Measurements from ENCODE around the gene TMEM81. TPM values are rescaled to one million over a fixed set of nuclear protein-coding genes. Genes with fewer than 3 reads are reported as not detected.

The TMEM81 gene
- total RNA-seq, 1 donor from 2014 or later, result not detected

DNA sequence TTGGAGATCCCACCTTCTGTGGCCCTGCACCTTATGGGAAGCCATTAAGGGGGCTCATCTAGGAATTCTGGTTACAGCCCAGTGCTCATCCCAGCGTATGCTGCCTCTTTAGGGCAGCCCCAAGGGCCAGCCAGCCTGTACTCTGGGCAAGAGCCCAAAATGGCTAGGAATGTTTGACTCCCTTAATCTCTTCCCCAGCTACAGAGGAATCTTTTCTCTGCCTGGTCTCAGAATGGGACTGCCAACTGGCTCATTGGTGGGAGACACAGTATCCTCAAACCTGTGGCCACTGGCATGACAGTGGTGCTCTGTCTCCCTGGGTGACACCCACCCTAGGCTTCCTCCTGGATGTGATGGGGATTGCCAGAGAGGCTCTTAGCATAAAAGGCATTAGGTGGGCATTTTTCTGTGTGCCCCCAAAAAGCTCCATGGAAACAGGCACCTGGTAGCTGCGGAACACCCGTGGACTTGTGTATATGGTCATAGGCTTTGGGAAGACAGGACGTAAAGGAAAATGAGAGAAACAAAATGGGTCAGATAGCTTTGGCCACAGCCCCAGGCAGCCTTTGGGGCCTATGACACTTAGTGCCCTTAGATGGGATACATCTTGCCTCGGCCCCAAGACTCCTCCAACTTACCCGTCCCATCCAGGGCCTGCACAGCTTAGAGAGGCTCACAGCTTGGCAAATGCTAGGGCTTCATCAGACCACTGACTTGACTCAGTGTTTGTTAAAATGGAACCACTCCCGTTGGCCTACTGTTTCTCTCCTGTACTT lies 6.9 kb downstream of the TMEM81 start:
- peak; percentile 5 for DNase-seq (ENCODE audit: low spot score)

DNA sequence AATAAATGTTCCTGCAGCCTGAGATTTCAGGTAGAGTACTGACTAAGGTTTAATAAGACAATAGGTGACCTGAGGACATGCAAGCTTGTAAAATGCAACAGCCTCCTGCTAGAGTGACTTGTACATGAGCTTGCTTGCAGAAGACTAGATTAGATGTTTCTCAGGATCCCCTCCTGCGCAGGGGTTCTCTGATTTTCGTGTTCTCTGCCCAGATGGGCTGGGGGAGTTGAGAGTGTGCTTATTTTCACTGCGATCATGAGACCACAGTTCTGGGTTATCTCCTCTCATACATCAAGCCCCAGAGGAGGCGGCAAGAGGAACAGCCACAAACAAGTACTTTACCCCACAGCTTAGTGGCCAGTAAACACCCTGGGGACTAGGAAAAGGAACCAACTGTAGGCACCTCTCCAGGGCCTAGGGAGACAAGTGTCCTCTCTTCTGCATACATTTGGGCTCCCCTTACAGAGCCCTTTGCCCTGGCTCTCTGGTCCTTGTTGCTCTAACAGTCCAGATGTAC lies 8.0 kb downstream of the TMEM81 start:
- no peak for DNase-seq (ENCODE audit: low spot score)

DNA sequence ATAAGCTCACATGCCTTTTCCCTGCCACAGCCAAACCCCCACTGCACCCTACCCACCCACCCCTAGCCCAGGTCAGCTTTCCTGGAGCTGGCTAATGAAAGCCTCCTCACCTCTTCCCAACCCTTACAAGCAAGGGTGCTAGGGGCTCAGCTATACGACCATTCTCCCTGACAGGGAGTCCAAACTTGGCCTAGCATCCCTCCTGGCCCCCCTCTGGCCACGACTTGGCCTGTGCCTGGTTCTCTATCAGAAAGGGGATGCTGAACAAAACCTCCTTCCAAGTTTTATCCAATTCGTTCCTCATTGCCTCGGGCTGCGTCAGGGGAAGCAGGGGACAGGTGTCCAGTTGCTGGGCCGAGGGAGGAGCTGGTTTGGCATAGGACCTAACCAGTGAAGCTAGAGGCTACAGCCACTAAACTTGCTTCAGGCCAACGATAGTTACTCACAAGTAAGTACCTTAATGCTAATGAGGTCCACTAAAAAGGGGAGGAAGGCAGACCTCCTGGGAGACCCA lies 8.6 kb downstream of the TMEM81 start:
- DNase-seq (ENCODE audit: low spot score), result no peak

DNA sequence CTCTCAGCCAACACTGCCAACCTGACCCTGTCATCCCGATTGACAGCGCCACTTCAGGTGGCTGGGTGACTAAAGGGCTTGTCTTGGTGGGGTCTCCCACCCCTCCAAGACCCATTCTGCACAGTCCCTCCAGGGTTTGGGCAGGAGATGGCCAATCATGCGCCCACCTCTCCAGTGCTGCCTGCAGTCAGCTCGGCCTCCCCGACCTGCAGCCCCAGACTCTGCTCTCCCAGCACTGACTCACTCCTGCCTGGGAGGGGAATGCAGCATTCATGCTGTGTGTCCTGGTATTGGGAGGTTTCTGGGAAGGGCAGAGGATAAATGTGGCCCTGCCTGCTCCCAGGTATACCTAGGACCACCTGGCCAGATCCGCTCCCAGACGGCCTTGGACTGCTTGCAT lies 9.7 kb downstream of the TMEM81 start:
- DNase-seq (ENCODE audit: low spot score), result no peak

- no peak for DNase-seq (ENCODE audit: low spot score)
These were observed 10.2 kb downstream of the TMEM81 start for GRCh38 chr1:205074084-205074483.

GRCh38 chr1:205073511-205073910 lies 10.7 kb downstream of the TMEM81 start:
- no peak for DNase-seq (ENCODE audit: low spot score)

GRCh38 chr1:205072881-205073280 lies 11.4 kb downstream of the TMEM81 start:
- no peak for DNase-seq (ENCODE audit: low spot score)

- no peak for DNase-seq (ENCODE audit: low spot score)
These were observed 12.0 kb downstream of the TMEM81 start for GRCh38 chr1:205072286-205072685.

GRCh38 chr1:205071801-205072200 lies 12.5 kb downstream of the TMEM81 start:
- DNase-seq (ENCODE audit: low spot score), result no peak

DNA sequence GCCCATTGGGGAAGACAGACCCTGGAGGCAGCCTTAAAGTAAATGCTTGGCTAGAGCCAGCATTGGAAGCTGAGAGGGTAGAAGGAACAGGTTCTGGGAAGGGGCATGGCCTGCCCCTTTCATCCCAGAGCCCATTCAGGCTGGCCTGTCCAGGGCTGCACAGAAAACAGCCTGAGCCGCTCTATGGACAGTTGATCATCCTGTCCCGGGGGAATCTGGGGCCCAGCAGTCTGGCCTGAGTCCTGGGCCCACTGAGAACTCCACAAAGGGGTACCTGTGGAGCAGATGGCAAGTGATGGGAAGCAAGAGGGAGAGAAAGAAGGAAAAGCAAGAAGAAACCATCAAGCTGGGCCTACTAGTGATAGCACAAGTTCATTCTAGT lies 13.2 kb downstream of the TMEM81 start:
- no peak for DNase-seq (ENCODE audit: low spot score)

DNA sequence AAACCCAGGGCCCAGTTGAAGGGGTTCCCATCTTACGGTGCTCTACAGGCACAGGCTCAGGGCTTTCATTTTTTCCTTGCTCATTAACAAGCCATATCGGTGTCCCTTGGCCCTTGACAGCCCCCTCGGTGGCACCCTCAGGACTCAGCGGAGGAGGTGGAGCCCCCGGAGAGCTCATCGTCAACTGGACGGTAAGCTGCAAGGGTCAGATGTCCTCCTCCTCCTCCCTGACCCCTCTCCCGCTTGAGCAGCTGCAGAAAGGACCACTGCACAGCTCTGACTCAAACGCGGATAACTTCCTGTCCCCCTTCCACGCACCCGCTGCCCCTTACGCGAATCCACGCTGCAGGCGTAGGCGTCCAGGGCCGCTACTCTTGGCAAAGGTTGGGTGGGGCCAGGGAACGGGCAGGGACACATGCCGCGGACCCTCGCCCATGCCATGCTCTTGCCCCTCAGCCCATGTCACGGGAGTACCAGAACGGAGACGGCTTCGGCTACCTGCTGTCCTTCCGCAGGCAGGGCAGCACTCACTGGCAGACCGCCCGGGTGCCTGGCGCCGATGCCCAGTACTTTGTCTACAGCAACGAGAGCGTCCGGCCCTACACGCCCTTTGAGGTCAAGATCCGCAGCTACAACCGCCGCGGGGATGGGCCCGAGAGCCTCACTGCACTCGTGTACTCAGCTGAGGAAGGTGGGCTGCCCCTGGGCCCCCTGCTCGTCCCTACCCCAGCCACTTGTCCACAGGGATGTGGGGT lies 14.7 kb downstream of the TMEM81 start:
- DNase-seq (ENCODE audit: low spot score), result no peak

DNA sequence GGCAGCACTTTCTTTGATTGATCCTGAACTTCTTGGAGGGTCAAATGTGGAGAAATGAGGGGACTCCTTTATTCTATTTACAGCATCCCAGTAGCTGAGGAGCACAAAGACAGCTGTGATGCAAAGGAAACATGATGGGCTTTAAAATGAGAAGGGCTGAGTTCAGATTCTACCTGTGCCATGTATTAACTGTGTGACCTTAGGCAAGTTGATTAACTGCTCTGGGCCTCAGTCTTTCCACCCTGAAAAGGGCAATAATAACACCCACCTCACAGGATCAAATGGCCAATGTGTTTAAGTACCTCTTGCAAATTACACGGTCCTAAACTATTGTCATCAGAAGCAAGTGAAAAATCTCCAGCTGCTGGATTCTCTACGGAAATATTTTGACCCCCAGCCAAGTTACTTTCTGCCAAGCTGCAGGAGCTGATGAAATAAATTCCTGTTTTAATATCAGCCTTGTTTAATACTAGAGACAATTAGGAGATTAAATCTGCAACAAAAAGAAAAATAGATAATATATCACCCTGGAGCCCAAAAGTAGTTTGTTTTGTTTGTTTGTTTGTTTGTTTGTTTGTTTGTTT lies 15.7 kb downstream of the TMEM81 start:
- no peak for DNase-seq (ENCODE audit: low spot score)

DNA sequence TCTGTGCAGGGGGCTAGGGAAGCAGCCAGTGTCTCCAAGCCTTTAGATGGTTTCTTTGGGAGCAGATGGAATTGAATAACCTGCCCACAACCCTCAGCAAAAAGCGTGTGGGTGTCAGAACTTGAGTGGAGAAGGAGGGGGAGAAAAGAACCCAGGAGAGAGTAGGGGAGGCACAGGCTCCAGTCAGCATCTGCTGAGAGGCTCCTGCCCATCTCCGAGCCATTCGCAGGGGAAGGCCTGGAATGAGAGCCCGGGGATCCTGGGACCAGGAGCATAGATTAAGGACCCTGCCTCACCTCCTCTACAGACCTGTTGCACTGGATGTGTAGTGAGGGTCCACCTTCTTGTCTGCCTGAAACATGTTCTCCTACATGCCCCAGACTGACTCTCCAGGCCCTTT lies 16.3 kb downstream of the TMEM81 start:
- DNase-seq (ENCODE audit: low spot score), result no peak

GRCh38 chr1:205067031-205067430 lies 17.2 kb downstream of the TMEM81 start:
- DNase-seq (ENCODE audit: low spot score), result no peak

- no peak for DNase-seq (ENCODE audit: low spot score)
These were observed 18.0 kb downstream of the TMEM81 start for GRCh38 chr1:205066141-205066818.

- no peak for DNase-seq (ENCODE audit: low spot score)
These were observed 18.6 kb downstream of the TMEM81 start for GRCh38 chr1:205065666-205066065.

- no peak for DNase-seq (ENCODE audit: low spot score)
These were observed 19.4 kb downstream of the TMEM81 start for GRCh38 chr1:205064741-205065316.

DNA sequence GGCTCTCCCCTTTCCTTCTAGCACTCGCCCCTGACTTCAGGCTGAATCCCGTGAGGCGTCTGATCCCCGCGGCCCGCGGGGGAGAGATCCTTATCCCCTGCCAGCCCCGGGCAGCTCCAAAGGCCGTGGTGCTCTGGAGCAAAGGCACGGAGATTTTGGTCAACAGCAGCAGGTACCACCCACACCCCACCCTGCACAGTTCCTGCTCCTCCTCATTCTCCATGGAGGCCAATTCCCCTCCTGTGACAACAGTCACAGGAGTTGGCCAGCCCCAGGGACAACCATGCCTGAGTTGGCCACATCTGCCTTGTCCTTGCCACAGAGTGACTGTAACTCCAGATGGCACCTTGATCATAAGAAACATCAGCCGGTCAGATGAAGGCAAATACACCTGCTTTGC lies 20.0 kb downstream of the TMEM81 start:
- no peak for DNase-seq (ENCODE audit: low spot score)

DNA sequence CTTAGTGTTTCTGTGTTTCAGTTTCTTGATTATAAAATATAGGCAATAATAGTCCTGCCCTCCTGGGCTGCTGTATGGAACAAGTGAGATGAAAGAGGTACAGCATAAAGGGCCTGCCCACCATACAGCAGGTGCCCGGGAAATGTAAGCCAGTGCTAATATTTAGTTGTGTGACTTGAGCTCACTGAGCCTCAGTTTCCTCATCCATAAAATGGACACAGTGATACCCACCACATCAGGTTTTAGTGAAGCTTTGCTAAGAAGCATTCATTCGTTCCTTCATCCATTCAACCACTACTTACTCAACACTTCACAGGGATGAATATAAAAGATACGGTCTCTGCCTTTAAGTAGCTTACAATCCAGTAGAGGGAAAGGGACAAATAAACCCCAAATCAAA lies 21.4 kb downstream of the TMEM81 start:
- DNase-seq (ENCODE audit: low spot score), result no peak

- no peak for DNase-seq (ENCODE audit: low spot score)
These were observed 21.9 kb downstream of the TMEM81 start for GRCh38 chr1:205062319-205062718.

DNA sequence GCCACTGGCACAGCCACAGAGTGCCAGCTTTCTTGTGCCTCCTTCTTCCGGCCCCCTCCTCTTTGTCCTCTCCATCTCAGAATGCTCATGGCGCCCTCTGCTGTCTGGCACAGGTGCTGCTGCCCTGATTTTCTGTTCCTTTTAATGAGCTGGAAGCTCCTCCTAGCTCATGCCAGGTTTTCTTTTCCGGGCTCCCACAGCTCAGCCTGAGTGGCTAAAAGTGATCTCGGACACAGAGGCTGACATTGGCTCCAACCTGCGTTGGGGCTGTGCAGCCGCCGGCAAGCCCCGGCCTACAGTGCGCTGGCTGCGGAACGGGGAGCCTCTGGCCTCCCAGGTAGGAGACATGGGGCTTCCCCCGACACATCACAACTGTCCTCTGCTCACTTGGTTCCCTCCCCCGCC lies 22.6 kb downstream of the TMEM81 start:
- DNase-seq (ENCODE audit: low spot score), result peak; percentile 86

All from umbilical cord (tissue), 2 donors.